HFFc6 (cell line): ENCODE results near the gene KIF26A. TPM values are rescaled to one million over a fixed set of nuclear protein-coding genes. Genes with fewer than 3 reads are reported as not detected.

Experiments
- DNase-seq: peaks from one replicate; pipeline ENCODE4 v3.0.0-alpha.2; 2018
- H3K27ac Mint-ChIP-seq: 2 replicates; pipeline ENCODE4 v1.8.0; 2020; ENCODE audit warnings: mild to moderate bottlenecking, mixed read lengths
- H3K27me3 Mint-ChIP-seq: 2 replicates; pipeline ENCODE4 v1.8.0; 2021; ENCODE audit warnings: mild to moderate bottlenecking, moderate library complexity, mixed read lengths; ENCODE audit not compliant: insufficient read depth
- H3K36me3 Mint-ChIP-seq: 2 replicates; pipeline ENCODE4 v1.8.0; 2021; ENCODE audit warnings: low read depth, mixed read lengths
- H3K4me1 Mint-ChIP-seq: 2 replicates; pipeline ENCODE4 v1.8.0; 2020; ENCODE audit warnings: low read depth, mixed read lengths
- H3K4me3 Mint-ChIP-seq: 2 replicates; pipeline ENCODE4 v1.8.0; 2020; ENCODE audit warnings: mild to moderate bottlenecking, moderate library complexity, mixed read lengths
- H3K9me3 Mint-ChIP-seq: 2 replicates; pipeline ENCODE4 v1.8.0; 2020; ENCODE audit warnings: mild to moderate bottlenecking, mixed read lengths
- CTCF ChIP-seq: fragments of 200-600 bp; sonication (generic); IDR thresholded peaks from 2 replicates; pipeline ENCODE4 v1.5.0; 2021; ENCODE audit warnings: antibody characterized with exemption, mild to moderate bottlenecking
- total RNA-seq, 6 experiments: library from RNA; stranded (reverse); fragmentation: NEBNext Ultra II Directional; extraction: Animal tissue kit (Norgen Biotek cat#: 25700); gene quantifications; 2 replicates in 1 of 6; 3 replicates in 5 of 6; pipeline ENCODE4 v1.2.3, GENCODE V29; 2021

The KIF26A gene
- total RNA-seq, 6 experiments from 2014 or later: 0.07 to 0.09 TPM; not detected in 4

GRCh38 chr14:104192883-104193245 lies 54.5 kb downstream of the KIF26A start:
- Mint-ChIP-seq H3K9me3 (peaks cover 33% of the 10 kb centered on the region), H3K27ac (no peak overlapping the region), H3K4me1 (no peaks in the 10 kb centered on the region), H3K36me3 (0 out of 2 replicates have a peak, but pooled peaks cover 3% of the 10 kb centered on the region), H3K4me3 (no peak overlapping the region), H3K27me3 (peaks cover 3% of the 10 kb centered on the region)
- TF ChIP-seq CTCF: no peak
- no peak for DNase-seq

- no peaks in the 10 kb centered on the region for H3K4me1 Mint-ChIP-seq
- DNase-seq: no peak
- H3K36me3 Mint-ChIP-seq: 0 out of 2 replicates have a peak, but pooled peaks cover 3% of the 10 kb centered on the region
- H3K27me3 Mint-ChIP-seq: peaks cover 3% of the 10 kb centered on the region
- no peak overlapping the region for H3K4me3 Mint-ChIP-seq
- no peak overlapping the region for H3K27ac Mint-ChIP-seq
- TF ChIP-seq CTCF: no peak
- H3K9me3 Mint-ChIP-seq: peaks cover 36% of the 10 kb centered on the region
Observed at GRCh38 chr14:104194016-104194415, 55.6 kb downstream of the KIF26A start.

- H3K27me3 Mint-ChIP-seq: peaks cover 3% of the 10 kb centered on the region
- H3K27ac Mint-ChIP-seq: no peak overlapping the region
- no peaks in the 10 kb centered on the region for H3K36me3 Mint-ChIP-seq
- H3K4me1 Mint-ChIP-seq: no peaks in the 10 kb centered on the region
- no peak for TF ChIP-seq CTCF
- H3K9me3 Mint-ChIP-seq: peaks cover 32% of the 10 kb centered on the region
- H3K4me3 Mint-ChIP-seq: no peak overlapping the region
- DNase-seq: no peak
Observed at GRCh38 chr14:104194716-104195115, 56.3 kb downstream of the KIF26A start.

GRCh38 chr14:104195361-104195760 lies 57.0 kb downstream of the KIF26A start:
- Mint-ChIP-seq H3K27me3 (peaks cover 3% of the 10 kb centered on the region), H3K27ac (no peak overlapping the region), H3K4me1 (no peaks in the 10 kb centered on the region), H3K9me3 (peaks cover 28% of the 10 kb centered on the region), H3K36me3 (no peaks in the 10 kb centered on the region), H3K4me3 (no peak overlapping the region)
- no peak for TF ChIP-seq CTCF
- no peak for DNase-seq

- Mint-ChIP-seq H3K4me1 (no peaks in the 10 kb centered on the region), H3K4me3 (no peak overlapping the region), H3K27me3 (peaks cover 3% of the 10 kb centered on the region), H3K36me3 (no peaks in the 10 kb centered on the region), H3K27ac (no peak overlapping the region), H3K9me3 (peaks cover 28% of the 10 kb centered on the region)
- no peak for DNase-seq
- TF ChIP-seq CTCF: no peak
Observed at GRCh38 chr14:104195878-104196277, 57.5 kb downstream of the KIF26A start.
